ENCODE measurements around the gene POLE2.
"Not testable (repeated sequence)": the region's sequence is repeated elsewhere in the genome, so short reads cannot be mapped to it uniquely, and the experiment has no call there.

The POLE2 gene

GRCh38 chr14:49687942-49688700 is at the start of gene POLE2:
POLE2 (minus strand) TSS chr14:49688214; CDS start chr14:49688203, 11 bp downstream.
- peak; percentile 62 for DNase-seq

GRCh38 chr14:49735669-49736068 is 47.7 kb upstream of the POLE2 start:
- not testable (repeated sequence) for DNase-seq

- no peak for DNase-seq
These were observed 45.8 kb upstream of the POLE2 start for GRCh38 chr14:49733836-49734235.

- no peak for DNase-seq
These were observed 44.9 kb upstream of the POLE2 start for GRCh38 chr14:49732896-49733295.

- no peak for DNase-seq
These were observed 39.2 kb upstream of the POLE2 start for GRCh38 chr14:49727171-49727570.

- DNase-seq = not testable (repeated sequence)
These were observed 33.9 kb upstream of the POLE2 start for GRCh38 chr14:49721733-49722435.

GRCh38 chr14:49720744-49721143 is 32.7 kb upstream of the POLE2 start:
- no peak for DNase-seq

- DNase-seq = not testable (repeated sequence)
These were observed 23.0 kb upstream of the POLE2 start for GRCh38 chr14:49710993-49711392.

GRCh38 chr14:49704471-49704870 is 16.5 kb upstream of the POLE2 start:
- DNase-seq = not testable (repeated sequence)

- DNase-seq = no peak
These were observed 16.0 kb upstream of the POLE2 start for GRCh38 chr14:49703965-49704364.

GRCh38 chr14:49702725-49703124 is 14.7 kb upstream of the POLE2 start:
- no peak for DNase-seq

- not testable (repeated sequence) for DNase-seq
These were observed 5.7 kb upstream of the POLE2 start for GRCh38 chr14:49693735-49694124.

GRCh38 chr14:49692811-49693734 is 5.1 kb upstream of the POLE2 start, which contains the start of gene KLHDC1:
KLHDC1 (plus strand) TSS chr14:49693120; CDS start chr14:49693195, 75 bp downstream.
- peak; percentile 72 for DNase-seq

- peak; percentile 2 for DNase-seq
These were observed 4.3 kb upstream of the POLE2 start for GRCh38 chr14:49692193-49692757.

- DNase-seq = no peak
These were observed 3.0 kb upstream of the POLE2 start for GRCh38 chr14:49691031-49691430.

- DNase-seq = no peak
These were observed 652 bp upstream of the POLE2 start for GRCh38 chr14:49688701-49689030.

GRCh38 chr14:49686425-49686824 is 1.6 kb downstream of the POLE2 start:
- DNase-seq = no peak

GRCh38 chr14:49679271-49679670 is 8.7 kb downstream of the POLE2 start:
- DNase-seq = no peak

GRCh38 chr14:49677643-49678042 is 10.4 kb downstream of the POLE2 start:
- DNase-seq = no peak

GRCh38 chr14:49673586-49673985 is 14.4 kb downstream of the POLE2 start:
- DNase-seq = no peak

- no peak for DNase-seq
These were observed 17.5 kb downstream of the POLE2 start for GRCh38 chr14:49670475-49670874.

GRCh38 chr14:49659526-49660455 is 28.2 kb downstream of the POLE2 start:
- no peak for DNase-seq
